Tibial artery (tissue), 4 donors: ENCODE results near the gene ZNF576.

ENCODE experiments used
- DNase-seq, 2 donors: peaks; one replicate each; pipeline ENCODE4 v3.0.0-alpha.2; 2019
- H3K27ac ChIP-seq, 2 donors: fragments of 200-600 bp; sonication (generic) in 1 of 2; 1 replicate in 1 of 2; 2 replicates in 1 of 2; pipeline ENCODE4 v1.5.1; 2018 to 2019; ENCODE audit warnings: mild to moderate bottlenecking in 1 of 2
- H3K27me3 ChIP-seq, 2 donors: fragments of 200-600 bp; sonication (generic) in 1 of 2; one replicate each; pipeline versions ENCODE4 v1.5.1 to v1.6.0; 2016 to 2019
- H3K36me3 ChIP-seq, 3 donors: fragments of 200-600 bp; sonication (generic) in 2 of 3; one replicate each; pipeline ENCODE4 v1.5.1; 2016 to 2019; ENCODE audit warnings: mild to moderate bottlenecking in 2 of 3
- H3K4me1 ChIP-seq, 4 donors: fragments of 200-600 bp; sonication (generic) in 2 of 4; 1 replicate in 3 of 4; 2 replicates in 1 of 4; pipeline ENCODE4 v1.5.1; 2016 to 2019
- H3K4me3 ChIP-seq, 2 donors: fragments of 200-600 bp; sonication (generic) in 1 of 2; 1 replicate in 1 of 2; 2 replicates in 1 of 2; pipeline ENCODE4 v1.5.1; 2018 to 2019; ENCODE audit warnings: mild to moderate bottlenecking in 2 of 2
- H3K9me3 ChIP-seq, 3 donors: fragments of 200-600 bp; sonication (generic) in 1 of 3; one replicate each; pipeline ENCODE4 v1.5.1; 2016 to 2019
- CTCF ChIP-seq, 2 experiments: fragments of 200-600 bp in 1 of 2; fragments of 450-650 bp in 1 of 2; IDR thresholded peaks; one replicate each; pipeline ENCODE4 v1.5.1; 2017 to 2019; ENCODE audit warnings: antibody characterized with exemption in 2 of 2, mild to moderate bottlenecking in 1 of 2, moderate library complexity in 1 of 2
- intact Hi-C: fragments of 100-400 bp; cut with DNase I; formaldehyde crosslinking; loops from one replicate; pipeline ENCODE4 v1.15.0; 2023; ENCODE audit warnings: low total_unique reads

The ZNF576 gene

GRCh38 chr19:43552616-43553015 lies 43.8 kb upstream of the ZNF576 start:
- no peaks in the 10 kb centered on the region for H3K9me3 ChIP-seq
- no peaks in the 10 kb centered on the region for H3K4me1 ChIP-seq
- intact Hi-C loops: no loop called here
- no peak overlapping the region for H3K4me3 ChIP-seq
- no peak for DNase-seq
- TF ChIP-seq CTCF (IDR thresholded peaks at IDR 0.05): no peak
- H3K36me3 ChIP-seq: peaks cover 20 to 71% (median 64%) of the 10 kb centered on the region in 3 donors
- H3K27me3 ChIP-seq: no peaks in the 10 kb centered on the region
- H3K27ac ChIP-seq: no peak overlapping the region

- intact Hi-C loops: no loop called here
- Histone ChIP-seq H3K4me1 (no peaks in the 10 kb centered on the region), H3K4me3 (no peak overlapping the region), H3K27ac (no peak overlapping the region), H3K27me3 (no peaks in the 10 kb centered on the region), H3K9me3 (no peaks in the 10 kb centered on the region), H3K36me3 (peaks cover 30 to 79% (median 71%) of the 10 kb centered on the region in 3 donors)
- TF ChIP-seq CTCF (IDR thresholded peaks at IDR 0.05): no peak
- no peak for DNase-seq
These were observed 42.7 kb upstream of the ZNF576 start for GRCh38 chr19:43553656-43554055.

GRCh38 chr19:43554317-43554895 lies 42.0 kb upstream of the ZNF576 start:
- Histone ChIP-seq H3K36me3 (peaks cover 34 to 86% (median 74%) of the 10 kb centered on the region in 3 donors), H3K4me3 (no peak overlapping the region), H3K9me3 (no peaks in the 10 kb centered on the region), H3K4me1 (no peaks in the 10 kb centered on the region), H3K27ac (no peak overlapping the region), H3K27me3 (no peaks in the 10 kb centered on the region)
- no peak for TF ChIP-seq CTCF (IDR thresholded peaks at IDR 0.05)
- DNase-seq: no peak
- intact Hi-C loops: no loop called here

GRCh38 chr19:43555185-43555770 lies 41.1 kb upstream of the ZNF576 start:
- TF ChIP-seq CTCF (IDR thresholded peaks at IDR 0.05): peak; percentile 36 to 41
- DNase-seq: peak in 1 of 2 donors; percentile 64
- no peak overlapping the region for H3K4me3 ChIP-seq
- H3K27me3 ChIP-seq: no peaks in the 10 kb centered on the region
- H3K4me1 ChIP-seq: no peaks in the 10 kb centered on the region
- intact Hi-C loops: no loop called here
- H3K9me3 ChIP-seq: no peaks in the 10 kb centered on the region
- H3K27ac ChIP-seq: no peak overlapping the region
- peaks cover 39 to 90% (median 74%) of the 10 kb centered on the region in 3 donors for H3K36me3 ChIP-seq

- Histone ChIP-seq H3K9me3 (no peaks in the 10 kb centered on the region), H3K4me3 (no peak overlapping the region), H3K27ac (no peak overlapping the region), H3K36me3 (peaks cover 18 to 50% (median 43%) of the 10 kb centered on the region in 3 donors), H3K4me1 (peaks cover 0 to 19% (median 11%) of the 10 kb centered on the region in 4 donors), H3K27me3 (no peaks in the 10 kb centered on the region)
- no peak for DNase-seq
- no peak for TF ChIP-seq CTCF (IDR thresholded peaks at IDR 0.05)
- intact Hi-C loops: no loop called here
These were observed 35.7 kb upstream of the ZNF576 start for GRCh38 chr19:43560687-43561086.
